NCI-H2196 treated with DMSO at 0.1 percent for 48 hours (cell line): Measurements from ENCODE around the gene AGMO.

Experiments
- DNase-seq: peaks from one replicate; lab custom pipeline; 2025; ENCODE audit not compliant: unreplicated experiment; lab: John Stamatoyannopoulos, UW

AGMO gene

DNA sequence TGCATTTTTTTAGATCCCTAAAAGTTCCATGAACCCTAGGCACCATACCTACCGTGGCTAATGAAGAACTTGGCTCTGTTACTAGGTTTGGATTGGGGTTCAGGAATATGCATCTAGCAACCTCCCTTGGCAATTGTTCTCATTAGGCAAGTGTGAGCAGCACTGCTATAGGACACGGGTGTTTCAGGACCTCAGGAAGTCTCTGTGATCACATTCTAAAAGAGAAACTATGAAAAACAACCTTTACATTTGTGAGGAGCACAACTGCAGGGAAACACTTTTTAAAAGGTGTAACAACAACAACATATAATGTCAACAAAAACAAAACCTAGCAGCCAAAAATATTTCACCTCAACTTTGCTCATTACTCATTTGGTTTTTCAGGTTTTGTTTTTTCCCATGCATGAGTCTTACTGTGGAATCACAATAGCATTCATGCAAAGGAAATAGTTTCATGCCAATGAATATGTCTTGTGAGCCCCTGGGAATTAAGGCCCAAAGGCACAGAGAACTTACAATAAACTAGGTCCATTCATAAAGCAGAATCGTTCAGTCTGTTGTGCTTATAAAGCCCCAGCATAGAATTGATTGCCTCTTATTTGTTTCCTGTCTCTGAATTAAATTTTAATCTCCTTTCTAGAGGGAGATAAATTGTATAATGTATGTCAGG is 403.5 kb downstream of the AGMO start:
- no peak for DNase-seq
